ENCODE measurements around the gene PHLDA3. TPM values are rescaled to one million over a fixed set of nuclear protein-coding genes. Genes with fewer than 3 reads are reported as not detected.

Gene PHLDA3
- total and polyA plus RNA-seq, 2 donors (not counting 3 experiments of a cell fraction or from before 2014, with no cell fraction given): 21.4 to 29.5 TPM

DNA sequence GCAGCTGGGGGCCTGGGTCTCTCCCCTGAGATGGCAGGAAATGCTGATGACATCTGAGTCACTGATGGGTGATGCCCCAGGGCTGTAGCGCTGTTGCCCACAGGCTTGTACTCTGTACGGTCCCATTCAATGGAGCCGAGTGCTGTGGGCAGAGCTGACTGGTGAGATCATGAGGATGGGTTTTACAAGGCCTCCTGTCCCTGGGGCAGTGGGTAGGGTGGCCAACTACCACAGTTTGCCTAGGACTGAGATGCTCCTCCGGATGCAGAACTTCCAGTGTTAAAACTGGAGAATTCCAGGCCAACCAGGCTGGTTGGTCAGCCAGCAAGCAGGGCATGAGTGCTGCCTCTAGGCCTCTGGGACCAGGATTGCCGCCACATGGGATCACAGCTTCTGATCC, 9.2 kb downstream of the PHLDA3 start:
- dilution Hi-C loops (cut with MboI; ENCODE audit: extremely low pct_ligation_motif_present, low sequenced_read_pairs): no loop called here
- intact Hi-C loops (cut with micrococcal nuclease): no loop called here
- no TSS peak for BruUV-seq (replicated peaks)

More for the DNA sequence above, 9.2 kb downstream of the PHLDA3 start:
- Histone ChIP-seq H3K4me3 (replicated peaks in 1 of 3; ENCODE audit: insufficient read depth in 1 of 3, low read depth in 1 of 3, low read length in 3 of 3) (no peak overlapping the region), H3K9me1 (replicated peaks; ENCODE audit: control insufficient read depth, extremely low read depth, insufficient read depth, low read length) (no peaks in the 10 kb centered on the region), H4K20me1 (replicated peaks; ENCODE audit: control insufficient read depth, extremely low read depth, insufficient read depth, low read length) (no peaks in the 10 kb centered on the region), H3K27ac (ENCODE audit: insufficient read depth, low read depth, low read length) (no peak overlapping the region), H2AFZ (ENCODE audit: low read depth, low read length) (no peak overlapping the region), H3K4me2 (ENCODE audit: insufficient read depth, low read length) (no peak overlapping the region), H3K36me3 (ENCODE audit: control insufficient read depth in 2 of 2, extremely low read depth in 1 of 2, insufficient read depth in 2 of 2, low read length in 2 of 2) (peaks cover 0 to 3% of the 10 kb centered on the region in 2 experiments), H3K9ac (replicated peaks; ENCODE audit: extremely low read depth, insufficient read depth, low read length) (no peak overlapping the region), H3K79me2 (ENCODE audit: control insufficient read depth, insufficient read depth, low read length) (no peaks in the 10 kb centered on the region), H3K27me3 (ENCODE audit: control insufficient read depth in 2 of 2, insufficient read depth in 2 of 2, low read length in 2 of 2) (no peaks in the 10 kb centered on the region), H3K9me3 (replicated peaks; ENCODE audit: control insufficient read depth, insufficient read depth, low read length) (no peaks in the 10 kb centered on the region), H3K4me1 (ENCODE audit: control insufficient read depth, extremely low read depth, insufficient read depth, low read length) (peaks cover 13% of the 10 kb centered on the region)
- DNase-seq (ENCODE audit: low read depth, low spot score) (no peak), FAIRE-seq (no peak)
- ChIA-PET POLR2A (interaction anchor here (1.1 kb wide), 1 partner anchor 10 kb away, joined by 3 read pairs; the partner anchor contains the start of gene PHLDA3), CTCF (interaction anchor here (1.0 to 6.7 kb wide), 3 partner anchors 9 to 24 kb away, joined by 4 to 58 read pairs (median 4); partner anchors contain the start of gene PHLDA3)
- TF ChIP-seq MYC (IDR thresholded peaks at IDR 0.05; ENCODE audit: low read depth, low read length) (no peak), EZH2 (IDR thresholded peaks at IDR 0.05; ENCODE audit: borderline replicate concordance, low read depth, low read length, severe bottlenecking) (no peak), GATA2 (IDR thresholded peaks at IDR 0.05; ENCODE audit: insufficient read depth, insufficient read length, low read depth, low read length) (no peak), FOS (IDR thresholded peaks at IDR 0.05; ENCODE audit: borderline replicate concordance, insufficient read depth, low read length) (no peak), POLR2AphosphoS5 (IDR thresholded peaks at IDR 0.05; ENCODE audit: insufficient read depth, low read depth, low read length) (no peak), POLR2A (IDR thresholded peaks at IDR 0.05; ENCODE audit: low read depth, low read length) (no peak), JUN (IDR thresholded peaks at IDR 0.05; ENCODE audit: borderline replicate concordance, insufficient read depth, insufficient read length, low read depth) (no peak)
- TF ChIP-seq, protein P1, sequence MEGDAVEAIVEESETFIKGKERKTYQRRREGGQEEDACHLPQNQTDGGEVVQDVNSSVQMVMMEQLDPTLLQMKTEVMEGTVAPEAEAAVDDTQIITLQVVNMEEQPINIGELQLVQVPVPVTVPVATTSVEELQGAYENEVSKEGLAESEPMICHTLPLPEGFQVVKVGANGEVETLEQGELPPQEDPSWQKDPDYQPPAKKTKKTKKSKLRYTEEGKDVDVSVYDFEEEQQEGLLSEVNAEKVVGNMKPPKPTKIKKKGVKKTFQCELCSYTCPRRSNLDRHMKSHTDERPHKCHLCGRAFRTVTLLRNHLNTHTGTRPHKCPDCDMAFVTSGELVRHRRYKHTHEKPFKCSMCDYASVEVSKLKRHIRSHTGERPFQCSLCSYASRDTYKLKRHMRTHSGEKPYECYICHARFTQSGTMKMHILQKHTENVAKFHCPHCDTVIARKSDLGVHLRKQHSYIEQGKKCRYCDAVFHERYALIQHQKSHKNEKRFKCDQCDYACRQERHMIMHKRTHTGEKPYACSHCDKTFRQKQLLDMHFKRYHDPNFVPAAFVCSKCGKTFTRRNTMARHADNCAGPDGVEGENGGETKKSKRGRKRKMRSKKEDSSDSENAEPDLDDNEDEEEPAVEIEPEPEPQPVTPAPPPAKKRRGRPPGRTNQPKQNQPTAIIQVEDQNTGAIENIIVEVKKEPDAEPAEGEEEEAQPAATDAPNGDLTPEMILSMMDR (IDR thresholded peaks at IDR 0.05; ENCODE audit: extremely low read depth in 1 of 2, insufficient read depth in 1 of 2, low read depth in 1 of 2, low read length in 2 of 2): no peak
- TF ChIP-seq, protein P2, sequence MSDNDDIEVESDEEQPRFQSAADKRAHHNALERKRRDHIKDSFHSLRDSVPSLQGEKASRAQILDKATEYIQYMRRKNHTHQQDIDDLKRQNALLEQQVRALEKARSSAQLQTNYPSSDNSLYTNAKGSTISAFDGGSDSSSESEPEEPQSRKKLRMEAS (IDR thresholded peaks at IDR 0.05; ENCODE audit: insufficient read depth, insufficient read length): no peak
